Endodermal cell (in vitro differentiated cells): ENCODE data around the gene GOLGA6L26. TPM values are rescaled to one million over a fixed set of nuclear protein-coding genes. Genes with fewer than 3 reads are reported as not detected.
"Not testable (repeated sequence)": the region's sequence is repeated elsewhere in the genome, so short reads cannot be mapped to it uniquely, and the experiment has no call there.

ENCODE experiments used
- DNase-seq: peaks from one replicate; pipeline ENCODE4 v3.0.0-alpha.2; 2017
- H3K27ac ChIP-seq: 2 replicates; pipeline ENCODE4 v1.5.1; 2013; ENCODE audit warnings: mild to moderate bottlenecking, low read depth, low read length, moderate library complexity
- H3K27me3 ChIP-seq: 2 replicates; pipeline ENCODE4 v1.6.1; 2013; ENCODE audit warnings: mild to moderate bottlenecking, low read length, moderate library complexity; ENCODE audit not compliant: insufficient read depth, control insufficient read depth, poor library complexity, severe bottlenecking
- H3K36me3 ChIP-seq: 2 replicates; pipeline ENCODE4 v1.7.0; 2013; ENCODE audit warnings: mild to moderate bottlenecking, low read length, moderate library complexity; ENCODE audit not compliant: control insufficient read depth, insufficient read depth
- H3K4me1 ChIP-seq: one replicate; pipeline ENCODE4 v1.7.0; 2013; ENCODE audit warnings: low read length; ENCODE audit not compliant: control insufficient read depth, insufficient read depth
- H3K4me3 ChIP-seq: 2 replicates; pipeline ENCODE4 v1.5.1; 2013; ENCODE audit warnings: mild to moderate bottlenecking, low read length, moderate library complexity
- H3K9ac ChIP-seq: 2 replicates; pipeline ENCODE4 v1.6.1; 2013; ENCODE audit warnings: mild to moderate bottlenecking, low read length, moderate library complexity; ENCODE audit not compliant: poor library complexity, severe bottlenecking; ENCODE audit errors: extremely low read depth
- H3K9me3 ChIP-seq: 2 replicates; pipeline ENCODE4 v1.6.1; 2013; ENCODE audit warnings: mild to moderate bottlenecking, low read length, moderate library complexity; ENCODE audit not compliant: control insufficient read depth
- H3K27ac Mint-ChIP-seq: 2 replicates; pipeline ENCODE4 v1.8.0; 2020; ENCODE audit warnings: mixed read lengths
- H3K27me3 Mint-ChIP-seq: 2 replicates; pipeline ENCODE4 v1.8.0; 2021; ENCODE audit warnings: mild to moderate bottlenecking, mixed read lengths; ENCODE audit not compliant: insufficient read depth
- H3K36me3 Mint-ChIP-seq: 2 replicates; pipeline ENCODE4 v1.8.0; 2020; ENCODE audit warnings: low read depth, mixed read lengths
- H3K4me1 Mint-ChIP-seq: 2 replicates; pipeline ENCODE4 v1.8.0; 2020; ENCODE audit warnings: mixed read lengths
- H3K4me3 Mint-ChIP-seq: 2 replicates; pipeline ENCODE4 v1.8.0; 2020; ENCODE audit warnings: mild to moderate bottlenecking, moderate library complexity, mixed read lengths
- H3K9me3 Mint-ChIP-seq: 2 replicates; pipeline ENCODE4 v1.8.0; 2020; ENCODE audit warnings: mild to moderate bottlenecking, mixed read lengths
- WGBS, 2 experiments: methylation state at CpG; one replicate each; pipeline versions ENCODE4 v1.1.5 to v1.1.7; 2013; ENCODE audit warnings: missing lambda C conversion rate in 2 of 2, mixed read lengths in 1 of 2; ENCODE audit not compliant: insufficient coverage in 1 of 2, insufficient read length in 1 of 2; 5-methylcytosine and 5-hydroxymethylcytosine counted together
- total RNA-seq, 2 donors: library from RNA; stranded (reverse); fragmentation: NEBNext Ultra II Directional in 1 of 2; extraction: Animal tissue kit (Norgen Biotek cat#: 25700) in 1 of 2; gene quantifications; 2 replicates in 1 of 2; 3 replicates in 1 of 2; pipeline ENCODE4 v1.2.1, GENCODE V29; 2021
- TF ChIP-seq, protein P1 (sequence below): fragments of 200-600 bp; sonication (generic); conservative IDR thresholded peaks from 2 replicates; pipeline ENCODE4 v1.5.0; 2021; ENCODE audit warnings: antibody characterized with exemption, mild to moderate bottlenecking

Gene GOLGA6L26
- total RNA-seq, 2 donors from 2014 or later: not detected

DNA sequence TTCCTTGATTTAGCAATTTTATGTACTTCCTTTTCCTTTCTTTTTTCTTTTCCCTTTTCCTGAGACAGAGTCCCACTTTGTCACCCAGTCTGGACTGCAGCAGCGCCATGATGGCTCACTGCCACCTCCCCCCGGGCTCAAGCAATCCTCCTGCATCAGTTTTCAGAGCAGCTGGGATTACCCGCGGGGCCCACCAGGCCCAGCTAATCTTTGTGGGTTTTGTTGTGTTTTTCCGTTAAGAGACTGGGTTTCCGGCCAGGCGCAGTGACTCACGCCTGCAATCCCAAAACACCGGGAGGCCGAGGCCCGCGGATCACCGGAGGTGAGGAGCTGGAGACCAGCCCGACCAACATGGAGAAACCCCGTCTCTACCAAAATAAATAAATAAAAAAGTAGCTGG is 38.3 kb upstream of the GOLGA6L26 start:
- H3K27ac ChIP-seq: no peak overlapping the region
- H3K4me3 Mint-ChIP-seq: no peak overlapping the region
- peaks cover 35% of the 10 kb centered on the region for H3K9me3 Mint-ChIP-seq
- H3K36me3 ChIP-seq: no peaks in the 10 kb centered on the region
- peaks cover 2% of the 10 kb centered on the region for H3K4me1 Mint-ChIP-seq
- H3K36me3 Mint-ChIP-seq: no peaks in the 10 kb centered on the region
- H3K27ac Mint-ChIP-seq: peak overlapping the region; percentile 61
- H3K27me3 ChIP-seq: no peaks in the 10 kb centered on the region
- 73 to 76% methylated on average over 6 to 15 of the region's 15 CpGs for WGBS, 2 experiments
- no peaks in the 10 kb centered on the region for H3K27me3 Mint-ChIP-seq
- peak; percentile 61 for DNase-seq
- no peak overlapping the region for H3K4me3 ChIP-seq
- H3K9me3 ChIP-seq: no peaks in the 10 kb centered on the region
- no peak overlapping the region for H3K9ac ChIP-seq
- H3K4me1 ChIP-seq: no peaks in the 10 kb centered on the region
- TF ChIP-seq, protein P1, sequence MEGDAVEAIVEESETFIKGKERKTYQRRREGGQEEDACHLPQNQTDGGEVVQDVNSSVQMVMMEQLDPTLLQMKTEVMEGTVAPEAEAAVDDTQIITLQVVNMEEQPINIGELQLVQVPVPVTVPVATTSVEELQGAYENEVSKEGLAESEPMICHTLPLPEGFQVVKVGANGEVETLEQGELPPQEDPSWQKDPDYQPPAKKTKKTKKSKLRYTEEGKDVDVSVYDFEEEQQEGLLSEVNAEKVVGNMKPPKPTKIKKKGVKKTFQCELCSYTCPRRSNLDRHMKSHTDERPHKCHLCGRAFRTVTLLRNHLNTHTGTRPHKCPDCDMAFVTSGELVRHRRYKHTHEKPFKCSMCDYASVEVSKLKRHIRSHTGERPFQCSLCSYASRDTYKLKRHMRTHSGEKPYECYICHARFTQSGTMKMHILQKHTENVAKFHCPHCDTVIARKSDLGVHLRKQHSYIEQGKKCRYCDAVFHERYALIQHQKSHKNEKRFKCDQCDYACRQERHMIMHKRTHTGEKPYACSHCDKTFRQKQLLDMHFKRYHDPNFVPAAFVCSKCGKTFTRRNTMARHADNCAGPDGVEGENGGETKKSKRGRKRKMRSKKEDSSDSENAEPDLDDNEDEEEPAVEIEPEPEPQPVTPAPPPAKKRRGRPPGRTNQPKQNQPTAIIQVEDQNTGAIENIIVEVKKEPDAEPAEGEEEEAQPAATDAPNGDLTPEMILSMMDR: no peak

DNA sequence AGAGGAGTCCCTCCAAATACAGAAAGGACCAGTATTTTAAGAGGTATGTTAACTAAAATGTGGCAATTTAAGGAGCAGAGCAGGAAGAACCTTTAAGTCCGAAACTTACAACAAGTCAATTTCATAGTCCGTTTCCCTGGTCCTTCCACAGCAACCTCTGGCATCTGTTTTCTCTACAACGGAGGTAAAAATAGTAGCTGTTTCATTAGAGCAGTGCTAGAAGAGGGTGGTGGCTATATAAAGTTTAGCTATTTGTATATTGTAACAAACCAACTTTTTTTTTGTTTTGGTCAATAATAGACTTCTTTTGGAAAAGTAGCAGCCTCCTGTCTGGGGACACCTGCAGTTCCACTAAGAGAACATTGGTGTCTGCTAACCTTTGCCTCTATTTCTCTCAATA is 37.9 kb upstream of the GOLGA6L26 start:
- not testable (repeated sequence) for H3K27me3 ChIP-seq, H3K36me3 ChIP-seq, H3K27me3 Mint-ChIP-seq, DNase-seq, H3K9me3 ChIP-seq, H3K27ac ChIP-seq, H3K36me3 Mint-ChIP-seq, H3K4me3 ChIP-seq, H3K9ac ChIP-seq, H3K4me3 Mint-ChIP-seq, H3K4me1 Mint-ChIP-seq, H3K4me1 ChIP-seq
- H3K27ac Mint-ChIP-seq: peak overlapping the region; percentile 61
- peaks cover 35% of the 10 kb centered on the region for H3K9me3 Mint-ChIP-seq
- 97% methylated on average over 3 of the region's 3 CpGs; no CpG with 5 or more reads in 1 of the 2 experiments for WGBS, 2 experiments

- H3K27me3 ChIP-seq, H3K27ac ChIP-seq, H3K9ac ChIP-seq, H3K36me3 Mint-ChIP-seq, H3K4me3 Mint-ChIP-seq, H3K4me1 ChIP-seq, H3K4me3 ChIP-seq, H3K9me3 ChIP-seq, DNase-seq, H3K4me1 Mint-ChIP-seq, H3K36me3 ChIP-seq, H3K27me3 Mint-ChIP-seq, H3K27ac Mint-ChIP-seq: not testable (repeated sequence)
- 57 to 80% methylated on average over 2 to 4 of the region's 4 CpGs for WGBS, 2 experiments
- H3K9me3 Mint-ChIP-seq: peaks cover 29% of the 10 kb centered on the region
These were observed 37.1 kb upstream of the GOLGA6L26 start for GRCh38 chr15:23371134-23371533.

DNA sequence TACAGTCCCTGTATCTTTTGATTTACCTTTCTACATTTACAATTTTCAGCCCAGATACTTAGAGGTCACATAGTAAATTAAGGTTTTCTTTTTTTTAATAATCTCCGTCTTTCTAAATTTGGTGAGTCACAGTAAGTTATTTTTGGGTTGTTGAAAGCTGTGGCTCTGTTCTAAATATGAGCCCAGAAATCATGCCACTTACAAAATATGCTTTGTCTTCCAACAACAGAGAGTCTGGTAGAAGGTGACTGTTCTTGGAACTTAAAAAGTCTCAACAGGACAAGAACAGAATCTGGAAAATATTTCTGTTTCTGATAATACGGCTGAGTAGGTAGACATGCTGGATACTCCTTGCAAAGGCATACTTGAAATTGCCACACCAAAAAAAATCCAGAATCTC is 36.6 kb upstream of the GOLGA6L26 start:
- TF ChIP-seq, protein P1: no peak
- H3K4me3 ChIP-seq: no peak overlapping the region
- Mint-ChIP-seq H3K4me3 (no peak overlapping the region), H3K27ac (no peak overlapping the region), H3K27me3 (no peaks in the 10 kb centered on the region), H3K4me1 (peaks cover 2% of the 10 kb centered on the region), H3K9me3 (peaks cover 29% of the 10 kb centered on the region), H3K36me3 (no peaks in the 10 kb centered on the region)
- H3K9me3 ChIP-seq: no peaks in the 10 kb centered on the region
- H3K27me3 ChIP-seq: no peaks in the 10 kb centered on the region
- H3K27ac ChIP-seq: no peak overlapping the region
- H3K9ac ChIP-seq: no peak overlapping the region
- no peaks in the 10 kb centered on the region for H3K4me1 ChIP-seq
- H3K36me3 ChIP-seq: no peaks in the 10 kb centered on the region
- WGBS, 2 experiments: 100% methylated on average over 1 to 2 of the region's 2 CpGs
- no peak for DNase-seq
